Stimulated activated CD8-positive, alpha-beta memory T cell treated with anti-CD3 and anti-CD28 coated beads, Interleukin-15, amount 100 ng/mL, for 1 hour (primary cell): ENCODE measurements around the gene ITPKB.
"Not testable (repeated sequence)": the region's sequence is repeated elsewhere in the genome, so short reads cannot be mapped to it uniquely, and the experiment has no call there.

ENCODE experiments used
- DNase-seq: peaks from one replicate; pipeline ENCODE4 v3.0.0-alpha.2; 2020; ENCODE audit warnings: low read depth

ITPKB gene

GRCh38 chr1:226651041-226651731 is 87.9 kb downstream of the ITPKB start:
- no peak for DNase-seq

- DNase-seq, result no peak
Observed at GRCh38 chr1:226650236-226650841, 88.7 kb downstream of the ITPKB start.

- no peak for DNase-seq
Observed at GRCh38 chr1:226649780-226650179, 89.3 kb downstream of the ITPKB start.

GRCh38 chr1:226649244-226649643 is 89.8 kb downstream of the ITPKB start:
- no peak for DNase-seq

GRCh38 chr1:226648421-226648820 is 90.7 kb downstream of the ITPKB start:
- no peak for DNase-seq

- no peak for DNase-seq
Observed at GRCh38 chr1:226647719-226648118, 91.4 kb downstream of the ITPKB start.

- no peak for DNase-seq
Observed at GRCh38 chr1:226646870-226647449, 92.1 kb downstream of the ITPKB start.

- no peak for DNase-seq
Observed at GRCh38 chr1:226646026-226646869, 92.8 kb downstream of the ITPKB start.

GRCh38 chr1:226645279-226645976 is 93.7 kb downstream of the ITPKB start:
- DNase-seq, result no peak

- no peak for DNase-seq
Observed at GRCh38 chr1:226644541-226645176, 94.4 kb downstream of the ITPKB start.

- DNase-seq, result no peak
Observed at GRCh38 chr1:226643611-226644540, 95.2 kb downstream of the ITPKB start.

GRCh38 chr1:226643177-226643576 is 95.9 kb downstream of the ITPKB start:
- DNase-seq, result no peak

GRCh38 chr1:226642421-226642820 is 96.7 kb downstream of the ITPKB start:
- DNase-seq, result no peak

- no peak for DNase-seq
Observed at GRCh38 chr1:226641671-226642231, 97.3 kb downstream of the ITPKB start.

- no peak for DNase-seq
Observed at GRCh38 chr1:226640321-226641136, 98.6 kb downstream of the ITPKB start.

GRCh38 chr1:226639631-226640061 is 99.4 kb downstream of the ITPKB start:
- DNase-seq, result no peak

- DNase-seq, result not testable (repeated sequence)
Observed at GRCh38 chr1:226639206-226639605, 99.9 kb downstream of the ITPKB start.

GRCh38 chr1:226638608-226639007 is 100.5 kb downstream of the ITPKB start:
- DNase-seq, result no peak

- DNase-seq, result no peak
Observed at GRCh38 chr1:226638001-226638601, 101.0 kb downstream of the ITPKB start.
